Hypothalamus (tissue), 51 donors: ENCODE results near the gene DNM3.

Experiments used
- DNase-seq, 51 donors: peaks; one replicate each; lab custom pipeline; 2025; lab: John Stamatoyannopoulos, UW

DNM3 gene

DNA sequence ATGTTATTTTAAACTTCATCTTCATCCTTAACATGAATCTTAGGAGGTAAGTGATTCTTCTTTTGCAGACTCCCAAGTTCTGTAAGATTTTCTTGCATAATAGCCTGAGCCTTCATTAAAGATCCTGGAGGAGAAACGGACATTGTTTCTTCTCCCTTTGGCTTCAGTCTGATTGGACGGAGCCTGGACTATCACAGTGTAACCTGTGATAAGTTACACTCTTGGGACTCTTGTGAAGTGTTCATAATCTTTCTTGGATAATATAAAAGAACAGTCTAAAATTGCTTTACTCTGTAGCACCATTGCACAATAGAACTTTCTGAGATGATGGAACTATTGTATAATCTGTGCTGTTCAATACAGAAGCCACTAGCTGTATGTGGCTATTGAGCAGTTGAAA lies 244.8 kb downstream of the DNM3 start:
- no peak for DNase-seq

DNA sequence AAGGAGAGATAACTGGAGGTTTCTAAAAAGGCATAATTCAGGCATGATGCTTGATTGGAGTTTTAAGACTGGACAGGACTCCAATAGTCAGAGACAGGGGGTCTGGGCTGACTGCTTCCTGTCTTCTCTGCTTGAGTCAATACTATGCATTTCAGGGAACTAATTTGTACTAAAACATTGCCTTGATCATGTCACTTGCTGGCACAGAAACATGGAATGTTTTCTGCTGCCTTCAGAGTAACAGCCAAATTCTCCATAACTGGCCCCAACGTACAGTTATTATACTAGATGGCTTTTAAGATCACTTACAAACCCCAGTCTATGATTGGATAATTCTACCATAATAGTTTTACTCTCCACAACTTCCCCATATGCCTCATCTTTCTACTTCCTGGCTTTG lies 247.0 kb downstream of the DNM3 start:
- no peak for DNase-seq

DNA sequence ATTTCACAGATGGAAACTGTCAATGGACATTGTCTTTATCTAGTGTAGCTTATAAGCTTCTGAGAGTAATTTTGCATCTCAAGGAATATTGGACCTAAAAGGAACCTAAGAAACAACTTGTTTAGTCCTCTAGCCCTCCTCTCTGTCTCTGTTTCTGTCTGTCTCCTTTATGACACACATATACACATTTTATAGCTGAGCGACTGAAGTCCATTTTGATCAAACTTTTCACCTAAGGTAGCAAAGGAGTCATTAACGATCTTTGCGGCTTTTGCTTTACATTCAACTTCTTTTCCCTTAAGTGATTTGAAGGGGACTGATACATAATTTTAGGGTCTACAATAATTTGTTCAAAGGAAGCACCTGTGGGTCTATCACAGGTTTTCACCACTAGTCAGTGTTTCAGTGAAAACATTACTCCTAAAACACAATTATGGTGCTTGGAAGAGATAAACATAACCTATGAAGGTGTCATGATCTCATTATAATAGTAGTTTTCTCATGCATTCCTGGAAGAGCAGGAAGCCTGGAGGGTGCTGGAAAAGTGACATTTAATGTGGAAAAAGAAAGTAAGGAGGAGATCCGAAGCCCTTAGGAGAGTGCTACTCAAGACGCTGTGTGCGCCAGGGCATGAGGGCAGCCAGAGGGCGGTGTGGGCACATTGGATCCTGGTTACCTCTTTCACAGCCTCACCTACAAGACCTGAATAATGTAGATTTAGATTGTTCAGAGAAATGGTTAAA lies 248.6 kb downstream of the DNM3 start:
- peak in 4 of 51 donors; percentile 1 to 3 (median 2) for DNase-seq

DNA sequence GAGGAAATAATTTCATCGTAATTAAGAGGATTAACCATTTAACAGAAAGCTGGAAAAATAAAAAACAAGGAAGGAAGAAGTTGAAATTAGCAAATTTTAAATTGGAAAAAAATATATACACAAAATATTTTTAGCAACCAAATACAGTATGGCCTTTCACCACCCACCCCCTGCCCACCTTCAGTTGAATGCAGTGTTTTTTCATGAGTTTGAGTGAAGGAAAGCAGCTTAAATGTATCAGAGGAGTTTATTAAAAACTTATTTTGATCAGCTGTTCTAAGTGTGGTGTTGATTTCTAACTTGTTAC lies 249.2 kb downstream of the DNM3 start:
- DNase-seq, result no peak

DNA sequence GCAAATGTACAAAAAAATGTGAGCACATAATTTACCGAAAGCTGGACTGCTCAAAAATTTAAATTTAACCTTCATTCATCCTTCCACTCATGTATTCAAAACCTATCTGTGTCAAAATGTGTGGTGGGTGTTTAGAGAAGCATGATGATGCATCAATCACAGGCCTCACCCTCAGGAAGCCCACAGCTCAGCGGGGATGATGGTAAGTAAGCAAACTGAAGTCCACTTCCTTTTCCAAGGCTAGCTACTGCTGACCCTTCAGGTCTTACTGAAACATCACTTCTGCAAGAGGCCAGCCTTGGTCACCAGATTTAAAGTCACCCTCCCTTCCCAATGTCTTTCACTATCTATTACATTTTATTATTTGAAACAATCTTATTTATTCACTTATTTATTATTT lies 254.5 kb downstream of the DNM3 start:
- DNase-seq, result no peak

DNA sequence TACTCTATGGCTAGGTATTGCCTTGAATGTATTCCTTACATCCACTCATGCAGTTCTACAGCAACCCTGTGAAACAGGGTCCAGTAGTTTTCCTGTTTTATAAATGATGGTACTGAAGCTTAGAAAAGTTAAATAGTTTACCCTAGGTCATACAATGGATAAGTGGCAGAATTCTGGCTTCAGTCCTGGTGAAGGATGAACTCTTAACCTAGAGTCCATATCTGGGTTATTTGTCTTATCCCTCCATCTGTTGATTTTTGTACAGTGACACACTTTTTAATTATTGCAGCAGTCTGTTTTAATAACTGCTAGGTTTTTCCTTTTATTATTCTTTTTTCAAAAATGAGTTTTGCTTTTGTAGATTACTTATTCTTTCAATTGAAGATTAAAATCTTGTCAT lies 263.9 kb downstream of the DNM3 start:
- DNase-seq, result no peak

DNA sequence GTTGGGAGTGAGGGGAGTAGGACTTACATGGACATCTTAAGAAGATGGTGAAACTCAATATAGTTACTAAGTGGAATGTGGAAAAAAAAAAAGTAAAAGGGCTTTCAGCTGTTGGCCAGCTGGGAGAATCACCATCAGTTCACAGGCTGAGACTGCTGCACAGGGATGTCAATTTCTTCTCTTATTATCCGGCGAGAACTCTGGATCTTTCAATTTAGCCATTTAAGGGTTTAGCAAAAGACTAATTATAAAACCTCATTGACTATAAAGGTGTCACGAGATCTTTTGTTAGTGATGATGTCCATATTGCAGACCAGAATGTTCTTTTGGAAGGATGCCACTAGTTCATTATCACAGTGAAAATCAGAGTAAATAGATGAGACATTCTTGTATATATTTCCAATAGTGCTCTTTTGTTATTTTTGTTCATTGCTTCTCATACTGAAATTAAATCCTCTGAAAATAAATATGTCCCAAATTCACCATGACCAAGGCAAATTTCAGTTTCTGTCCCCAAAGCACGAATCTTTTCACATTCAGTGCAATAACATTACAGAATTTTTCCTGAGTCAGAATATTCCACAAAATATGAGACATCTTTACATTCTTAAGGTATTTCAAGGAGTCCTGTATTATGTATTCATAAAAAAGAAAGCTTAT lies 266.1 kb downstream of the DNM3 start:
- no peak for DNase-seq

DNA sequence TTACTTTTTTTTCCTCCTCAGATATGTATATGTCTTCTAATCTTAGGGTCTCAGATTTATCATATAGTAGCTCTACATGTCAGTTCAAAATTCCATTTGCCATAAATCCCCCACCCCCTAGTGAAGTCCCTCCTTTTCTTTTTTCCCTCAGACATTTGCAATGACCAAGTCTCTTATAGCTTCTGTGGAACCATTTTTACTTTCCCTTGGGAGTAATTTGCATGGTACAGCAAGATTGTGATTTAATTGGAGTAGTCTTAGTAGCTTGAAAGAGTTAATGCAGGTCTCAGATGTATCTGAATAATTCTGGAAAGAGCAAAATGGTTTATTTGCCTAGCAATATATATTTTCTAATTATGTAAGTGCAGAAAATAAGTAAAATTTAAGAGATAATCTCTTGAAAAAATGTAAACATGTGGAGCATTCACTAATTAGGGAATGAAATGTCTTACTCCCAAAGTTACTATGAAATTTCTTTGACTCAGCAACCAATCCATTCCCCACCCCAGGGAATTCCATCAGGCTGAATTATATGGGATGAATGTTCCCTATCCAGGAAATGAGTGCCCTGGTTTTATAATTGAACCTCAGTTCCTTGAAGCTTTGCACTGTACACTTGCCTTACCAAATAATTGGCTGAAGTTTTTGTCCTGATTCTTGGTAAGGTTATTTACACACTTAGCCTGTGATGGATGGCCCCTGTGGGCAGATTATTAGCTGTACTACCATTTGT lies 267.0 kb downstream of the DNM3 start:
- DNase-seq, result no peak

DNA sequence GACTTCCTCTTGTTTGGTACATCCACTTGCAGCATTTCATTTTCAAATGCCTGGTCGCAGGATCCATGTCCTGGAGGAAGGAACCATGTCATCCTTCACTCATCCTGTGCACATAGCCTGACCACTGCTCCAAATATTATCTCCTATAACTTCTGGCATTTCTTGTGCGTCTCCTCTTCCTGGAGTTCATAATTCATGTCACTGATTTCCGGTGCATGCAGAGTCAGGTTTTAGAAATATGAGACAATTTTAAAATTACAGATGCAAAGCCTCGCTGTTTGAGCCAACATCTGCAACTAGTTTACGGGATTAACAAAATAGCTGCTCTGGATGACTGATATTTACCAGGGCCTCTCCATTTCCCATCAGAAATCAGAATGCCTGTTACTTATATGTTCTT lies 268.1 kb downstream of the DNM3 start:
- no peak for DNase-seq

DNA sequence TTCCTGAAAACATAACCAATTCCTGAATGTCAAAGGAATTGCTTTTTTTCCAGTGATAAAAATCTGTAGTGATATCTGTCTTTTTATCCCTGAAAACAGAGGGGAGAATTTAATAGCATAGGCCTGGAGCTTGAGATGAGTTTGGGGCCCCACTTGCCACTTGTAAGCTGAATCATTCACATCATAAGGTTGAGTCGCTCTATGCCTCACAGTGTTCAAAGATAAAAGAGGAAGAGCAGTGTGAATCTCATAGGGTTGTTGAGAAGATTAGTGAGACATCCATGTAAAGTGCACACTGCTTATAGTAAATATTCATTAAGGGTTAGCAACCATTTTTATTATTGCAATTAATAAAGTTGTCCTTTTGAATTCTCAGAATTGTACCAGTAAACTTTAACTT lies 271.3 kb downstream of the DNM3 start:
- no peak for DNase-seq

DNA sequence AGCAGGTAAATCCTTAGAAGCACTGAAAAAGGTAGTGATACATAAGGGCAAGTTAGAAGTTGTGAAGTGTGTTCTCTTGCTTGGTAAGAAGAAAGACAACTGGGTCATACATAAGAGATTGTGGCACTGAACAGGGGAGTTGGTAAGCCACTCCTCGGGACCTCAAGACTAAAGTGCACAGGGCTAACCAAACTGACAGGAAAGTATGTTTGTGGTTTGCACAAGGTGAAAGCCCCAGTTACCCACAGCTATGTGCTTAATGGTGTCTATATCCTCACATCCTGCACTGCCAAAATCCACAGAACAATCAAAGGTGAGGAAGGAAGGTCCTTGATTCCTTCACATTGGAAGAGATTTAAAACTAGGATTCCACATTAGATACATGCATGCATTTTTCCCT lies 276.5 kb downstream of the DNM3 start:
- DNase-seq, result no peak

DNA sequence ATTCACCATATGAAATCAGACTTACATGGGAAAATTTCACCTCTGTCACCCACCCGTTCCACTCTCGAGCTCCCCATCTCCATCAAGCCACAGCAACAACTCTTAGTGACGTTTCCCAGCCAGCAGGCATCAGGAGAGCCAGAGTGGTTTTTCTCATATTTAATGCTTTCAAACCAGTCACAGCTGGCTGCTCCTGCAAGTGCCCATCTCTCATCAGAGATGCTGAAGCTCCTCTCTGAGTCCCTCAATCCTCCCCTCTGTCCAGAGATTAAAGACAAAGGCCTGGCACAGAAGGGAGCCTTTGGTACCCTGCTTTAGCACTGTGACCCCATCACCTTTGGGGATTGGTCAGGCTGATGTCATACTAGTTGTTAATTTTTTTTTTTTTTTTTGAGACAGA lies 277.3 kb downstream of the DNM3 start:
- no peak for DNase-seq

DNA sequence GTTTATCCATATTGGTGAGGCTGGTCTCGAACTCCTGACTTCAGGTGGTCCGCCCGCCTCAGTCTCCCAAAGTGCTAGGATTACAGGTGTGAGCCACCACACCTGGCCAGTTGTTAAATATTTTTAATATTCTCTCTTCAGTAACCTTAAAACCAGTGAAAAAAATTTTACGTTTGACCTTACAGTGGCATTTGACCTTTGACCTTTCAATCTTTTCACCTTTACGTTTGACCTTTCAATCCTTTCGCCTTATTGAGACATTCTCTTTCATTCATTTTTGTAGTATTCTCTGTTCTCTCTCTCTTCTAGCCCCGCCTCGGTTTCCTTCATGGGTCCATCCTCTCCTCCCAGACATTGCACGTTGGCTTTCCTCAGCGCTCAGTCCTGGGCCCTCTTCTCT lies 277.9 kb downstream of the DNM3 start:
- no peak for DNase-seq

DNA sequence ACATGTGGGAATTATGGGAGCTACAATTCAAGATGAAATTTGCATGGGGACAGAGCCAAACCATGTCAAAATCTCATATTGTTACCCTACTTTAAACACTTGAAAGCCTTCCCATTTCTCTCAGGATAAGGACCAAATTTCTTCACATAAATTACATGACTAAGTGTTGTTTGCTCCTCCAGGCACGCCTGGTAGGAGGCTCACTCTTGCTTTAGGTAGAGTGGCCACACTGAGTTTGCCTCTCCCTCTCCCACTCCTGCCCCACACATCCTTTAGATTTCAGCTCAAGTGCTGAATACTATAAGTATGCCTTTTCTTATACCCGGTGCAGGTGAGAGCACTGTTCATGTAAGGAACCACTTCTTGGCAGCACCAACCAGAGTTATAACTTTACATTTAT lies 279.1 kb downstream of the DNM3 start:
- DNase-seq, result no peak

DNA sequence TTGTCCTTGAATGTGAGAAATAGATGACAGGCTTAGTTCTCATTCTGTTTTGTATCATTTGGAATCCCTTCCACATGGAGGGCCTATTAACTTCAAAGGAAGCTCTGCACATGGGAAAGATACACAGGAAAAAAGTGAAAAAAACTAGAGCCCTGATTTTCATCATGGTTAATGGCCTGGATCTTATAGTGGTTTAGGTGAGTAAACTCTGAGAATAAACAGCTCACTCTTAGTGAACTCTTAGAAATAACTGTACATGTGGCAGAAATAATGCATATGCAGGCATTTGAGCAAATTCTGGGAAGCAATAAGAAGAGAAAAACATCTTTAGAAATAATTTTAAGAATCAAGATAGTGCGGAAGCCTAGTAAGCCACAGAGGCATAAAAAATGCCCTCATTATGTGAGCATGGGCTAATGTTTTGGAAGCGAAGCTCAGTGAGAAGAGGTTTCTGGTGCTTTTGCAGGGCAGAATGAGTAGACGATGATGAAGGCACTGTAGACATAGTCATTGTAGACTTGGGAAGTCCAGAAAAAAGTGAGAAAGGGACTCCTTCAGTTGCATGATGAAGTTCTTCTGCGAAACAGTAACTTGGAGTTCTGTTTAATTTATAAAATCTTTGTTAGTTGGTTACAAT lies 279.9 kb downstream of the DNM3 start:
- DNase-seq, result no peak

DNA sequence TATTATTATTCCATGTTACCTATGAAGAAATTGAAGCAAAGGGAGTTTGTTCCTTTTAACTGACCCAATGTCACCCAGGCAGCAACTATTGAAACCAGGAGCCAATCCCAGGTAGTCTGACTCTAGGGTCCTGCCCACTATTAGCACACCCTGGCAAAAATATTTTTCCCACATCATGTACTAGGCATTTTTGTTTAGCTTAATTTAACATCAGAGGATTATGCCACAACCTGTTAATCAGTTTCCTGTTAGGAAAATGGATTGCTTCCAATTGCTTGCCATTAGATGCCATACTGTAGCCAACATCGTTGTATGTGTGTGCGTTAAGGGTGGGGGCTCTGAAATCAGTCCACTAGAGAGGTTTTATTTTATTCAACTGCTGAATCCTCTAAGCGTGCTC lies 281.1 kb downstream of the DNM3 start:
- no peak for DNase-seq

DNA sequence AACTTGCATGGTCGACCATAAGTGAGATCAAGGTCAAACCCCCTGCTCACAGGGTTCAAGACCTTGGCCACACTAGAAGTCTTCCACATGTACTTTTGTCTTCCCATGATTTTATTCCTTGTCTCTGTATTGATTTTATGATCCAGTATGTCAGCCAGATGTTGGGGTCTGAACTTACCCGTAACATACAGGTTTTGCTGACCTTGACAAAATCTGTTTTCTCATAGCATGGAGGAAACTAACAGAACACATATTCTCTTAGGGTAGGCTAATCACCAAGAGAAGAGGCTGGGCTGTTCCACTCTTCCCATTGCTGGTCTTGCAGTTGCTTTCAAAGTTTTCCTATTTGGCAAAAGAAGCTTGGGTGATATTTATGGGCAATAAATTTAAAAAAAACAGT lies 284.0 kb downstream of the DNM3 start:
- no peak for DNase-seq

DNA sequence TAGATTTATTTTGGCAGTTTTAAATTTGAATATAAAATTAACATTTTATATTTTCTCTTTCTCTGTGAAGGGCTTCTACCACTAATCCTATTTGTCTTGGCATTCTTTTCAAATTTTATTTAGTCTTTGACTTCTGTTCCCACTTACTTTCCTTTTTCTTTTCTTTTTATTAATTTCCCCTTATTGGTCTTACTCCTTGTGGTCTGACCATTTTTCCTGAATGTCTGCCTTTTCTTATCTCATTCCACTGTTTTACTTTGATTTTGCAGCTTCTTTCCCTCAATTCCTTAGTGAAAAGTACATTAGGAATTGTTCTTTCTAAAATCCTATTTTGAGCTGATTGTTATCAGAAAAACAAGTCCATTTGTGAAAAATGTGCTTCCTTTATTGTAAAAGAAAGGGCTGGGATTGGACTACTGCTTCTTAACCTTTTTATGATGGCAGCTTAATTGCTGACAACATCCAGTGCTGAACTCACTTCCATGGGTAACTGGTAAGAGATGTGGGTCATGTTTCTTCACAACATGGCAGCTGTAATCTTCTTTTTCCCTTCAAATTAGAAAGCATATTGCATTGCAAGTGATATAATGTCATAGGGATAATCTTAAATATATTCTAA lies 284.6 kb downstream of the DNM3 start:
- DNase-seq, result no peak

DNA sequence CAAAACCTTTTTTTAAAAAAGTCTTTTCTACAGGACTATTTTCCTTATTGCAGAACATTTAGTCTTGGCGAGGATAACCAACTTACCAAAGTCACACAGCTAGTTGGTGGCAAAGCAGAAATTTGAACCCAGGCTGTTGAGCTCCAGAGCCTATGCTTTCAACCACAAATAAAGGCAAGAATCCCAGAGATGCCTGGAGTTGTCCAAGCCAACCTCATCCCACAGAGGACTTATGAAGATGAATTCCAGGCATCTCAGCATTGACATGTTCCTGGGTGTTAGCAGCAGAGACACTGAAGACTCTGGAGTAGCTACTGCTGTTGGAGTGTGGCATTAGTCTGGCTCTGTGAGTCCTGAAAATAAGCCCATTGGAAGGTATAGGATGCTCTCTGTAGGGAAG lies 291.5 kb downstream of the DNM3 start:
- DNase-seq, result no peak

DNA sequence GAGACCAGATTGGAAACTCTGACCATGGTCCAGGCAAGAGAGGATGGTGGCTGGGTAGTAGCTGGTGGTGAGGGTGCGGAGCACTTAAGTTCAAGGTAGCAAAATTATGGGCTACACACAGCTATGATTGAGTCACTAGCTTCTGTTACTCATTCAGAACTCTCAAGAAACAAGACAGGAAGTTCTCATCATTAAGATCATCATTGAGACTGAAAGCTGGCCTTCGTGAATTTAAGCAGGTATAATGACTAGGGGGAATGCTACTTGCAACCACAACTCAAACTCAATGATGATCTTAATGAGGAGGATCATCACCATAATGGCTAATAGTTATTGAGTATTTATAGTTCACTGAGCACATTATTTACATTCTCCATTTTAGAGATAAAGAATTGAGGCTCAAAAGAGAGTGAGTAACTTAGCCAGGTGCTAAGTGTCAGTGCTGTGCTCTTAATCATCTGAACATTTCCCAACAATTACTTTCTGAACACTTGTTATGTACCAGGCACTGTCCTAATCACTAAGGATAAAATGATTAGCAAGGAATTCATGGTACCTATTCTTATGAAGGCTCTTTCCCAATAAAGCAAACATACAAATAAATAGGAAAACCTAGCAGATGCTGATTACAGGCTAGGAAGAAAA lies 292.9 kb downstream of the DNM3 start:
- no peak for DNase-seq
